ENCODE results near the gene LDLRAD3.
"Not testable (repeated sequence)": the region's sequence is repeated elsewhere in the genome, so short reads cannot be mapped to it uniquely, and the experiment has no call there.

LDLRAD3 gene, protein sequence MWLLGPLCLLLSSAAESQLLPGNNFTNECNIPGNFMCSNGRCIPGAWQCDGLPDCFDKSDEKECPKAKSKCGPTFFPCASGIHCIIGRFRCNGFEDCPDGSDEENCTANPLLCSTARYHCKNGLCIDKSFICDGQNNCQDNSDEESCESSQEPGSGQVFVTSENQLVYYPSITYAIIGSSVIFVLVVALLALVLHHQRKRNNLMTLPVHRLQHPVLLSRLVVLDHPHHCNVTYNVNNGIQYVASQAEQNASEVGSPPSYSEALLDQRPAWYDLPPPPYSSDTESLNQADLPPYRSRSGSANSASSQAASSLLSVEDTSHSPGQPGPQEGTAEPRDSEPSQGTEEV

DNA sequence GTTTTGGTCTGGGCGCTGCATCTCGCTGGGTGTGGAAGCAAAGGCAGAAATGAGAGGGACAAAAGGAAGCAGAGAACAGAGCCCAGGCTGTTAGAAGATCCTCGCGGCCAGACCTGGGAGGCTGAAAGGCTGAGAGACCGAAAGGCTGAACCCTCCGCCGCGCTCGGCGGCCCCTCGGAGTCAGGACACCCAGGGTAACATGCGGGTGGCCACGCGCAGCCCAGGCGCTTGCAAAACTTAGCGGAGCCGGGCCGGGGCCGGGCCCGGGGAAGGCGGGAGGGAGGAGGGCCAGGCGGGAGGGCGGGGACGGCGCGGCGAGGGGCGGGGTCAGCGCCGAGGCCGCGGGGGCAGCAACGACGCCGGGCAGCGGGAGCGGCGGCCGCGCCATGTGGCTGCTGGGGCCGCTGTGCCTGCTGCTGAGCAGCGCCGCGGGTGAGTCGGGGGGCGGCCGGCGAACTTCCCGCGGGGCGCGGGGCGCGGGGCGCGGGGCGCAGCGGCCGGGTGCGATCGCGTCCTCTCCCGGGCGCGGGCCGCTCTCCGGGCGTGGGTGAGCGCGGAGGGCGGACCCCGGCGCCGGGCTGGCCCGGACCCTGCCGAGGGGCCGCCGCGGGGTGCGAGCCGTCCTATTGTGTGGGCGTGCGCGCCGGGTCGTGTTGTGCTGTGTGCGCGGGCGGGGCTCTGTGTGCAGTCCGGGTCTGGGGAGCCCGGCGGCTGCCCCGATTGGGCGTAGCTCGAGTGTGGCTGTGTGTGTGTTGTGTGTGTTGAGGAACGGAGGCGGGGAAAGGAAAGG lies at the start of gene LDLRAD3:
TSS of gene LDLRAD3 (plus strand) at position 350 of the 790 bp plus-strand sequence. CDS start at position 387, 37 bp downstream.
- peak; percentile 9 to 43 (median 15) for DNase-seq (ENCODE audit: low read depth in 2 of 3, low spot score in 1 of 3)

DNA sequence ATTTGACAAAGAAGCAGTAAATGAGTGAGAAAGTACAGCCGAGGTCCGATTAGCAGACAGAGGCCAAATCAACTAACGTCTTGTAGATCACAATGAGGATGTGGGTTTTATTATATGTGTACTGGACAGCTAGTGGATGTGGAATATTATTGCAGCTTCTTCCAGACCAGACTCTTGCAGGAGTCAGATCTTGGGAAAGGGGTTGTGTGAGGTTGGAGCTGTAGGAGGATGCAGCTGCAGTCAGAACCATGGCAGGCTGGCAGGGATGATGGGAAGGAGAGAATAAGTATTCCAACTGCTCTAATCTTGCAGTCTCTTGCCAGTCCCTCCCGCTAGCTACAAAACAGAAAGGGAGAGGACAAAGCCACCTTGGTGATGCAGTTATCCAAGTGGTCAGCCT lies 46.8 kb upstream of the LDLRAD3 start:
- DNase-seq (ENCODE audit: low read depth in 2 of 3, low spot score in 1 of 3) = no peak

DNA sequence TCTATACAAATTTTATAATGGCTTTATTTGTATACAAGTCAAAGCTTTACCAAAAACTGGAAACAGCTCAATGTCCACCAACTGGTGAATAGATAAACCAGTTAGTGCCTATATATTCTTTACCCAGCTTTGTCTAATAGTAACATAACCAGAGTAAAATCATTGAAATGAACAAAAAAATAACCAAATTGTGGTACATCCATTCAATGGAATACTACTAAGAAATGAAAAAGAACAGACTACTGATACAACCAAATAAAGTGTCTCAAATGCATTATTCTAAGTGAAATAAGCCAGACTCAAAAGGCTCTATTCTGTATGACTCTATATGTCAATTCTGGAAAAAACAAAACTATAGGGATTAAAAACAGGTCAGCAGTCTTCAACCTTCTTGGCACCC lies 40.9 kb upstream of the LDLRAD3 start:
- no peak for DNase-seq (ENCODE audit: low read depth in 2 of 3, low spot score in 1 of 3)

DNA sequence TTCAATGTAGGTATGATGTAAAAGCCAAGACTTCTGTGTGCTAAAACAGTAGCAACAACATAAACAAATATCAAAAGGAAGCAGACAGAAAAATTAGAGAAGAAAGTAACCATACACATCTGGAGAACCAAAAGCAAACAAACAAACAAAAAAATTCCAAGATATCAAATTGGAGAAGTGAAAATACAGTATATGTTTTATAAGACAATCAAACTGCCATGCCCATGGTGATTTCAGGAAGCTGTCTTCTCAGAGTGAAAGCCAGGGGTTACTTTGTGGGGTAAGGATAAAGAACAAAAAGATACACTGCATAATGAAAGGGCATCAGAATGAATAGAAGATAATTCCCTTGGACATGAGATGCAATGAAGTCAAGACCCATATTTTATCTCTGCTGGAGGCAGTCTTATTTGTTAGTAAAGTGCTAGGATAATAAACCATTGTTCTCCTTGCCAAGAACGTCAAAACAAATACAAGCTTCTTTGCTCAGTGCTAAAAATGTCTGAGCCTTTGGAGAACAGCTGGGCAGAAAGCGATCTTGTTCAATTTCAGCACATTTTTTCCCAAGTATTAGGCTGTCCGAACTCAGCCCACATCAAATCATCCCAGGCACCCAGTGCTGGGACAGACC lies 38.1 kb upstream of the LDLRAD3 start:
- no peak for DNase-seq (ENCODE audit: low read depth in 2 of 3, low spot score in 1 of 3)

DNA sequence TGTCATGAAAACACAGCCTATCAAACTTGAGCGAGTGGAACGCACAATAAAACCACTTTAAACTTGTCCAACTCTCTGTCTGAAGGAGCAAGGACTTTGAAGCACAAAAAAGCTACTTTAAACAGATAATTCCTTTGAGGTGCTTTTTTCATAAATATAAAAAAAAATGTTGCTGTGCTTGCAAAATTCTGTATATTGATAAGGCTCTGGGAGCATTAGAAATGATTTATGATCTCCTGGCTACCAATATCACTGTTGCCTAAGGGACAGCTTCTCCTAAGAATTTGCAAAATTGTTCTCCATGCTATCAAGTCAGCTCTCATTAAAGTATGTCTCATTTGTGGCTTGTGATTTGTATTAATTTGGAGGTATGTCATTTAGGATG lies 37.6 kb upstream of the LDLRAD3 start:
- no peak for DNase-seq (ENCODE audit: low read depth in 2 of 3, low spot score in 1 of 3)

DNA sequence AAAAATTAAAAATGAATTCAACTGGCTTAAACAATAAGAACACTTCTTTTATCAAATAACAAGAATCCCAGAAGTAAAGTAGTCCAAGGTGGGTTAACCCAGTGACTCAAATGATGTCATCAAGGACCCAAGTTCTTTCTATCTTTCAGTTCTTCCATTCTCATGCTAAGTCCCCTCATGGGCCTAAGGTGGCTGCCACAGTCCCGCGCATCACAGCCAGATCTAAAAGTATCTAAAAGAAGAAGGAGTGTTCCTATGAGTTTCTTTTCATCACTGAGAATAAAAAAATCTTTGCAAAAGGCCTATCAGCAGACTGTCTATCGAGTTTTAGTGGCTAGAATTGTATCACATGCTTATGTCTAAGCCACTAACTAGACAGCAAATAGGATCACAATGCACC lies 37.2 kb upstream of the LDLRAD3 start:
- no peak for DNase-seq (ENCODE audit: low read depth in 2 of 3, low spot score in 1 of 3)

DNA sequence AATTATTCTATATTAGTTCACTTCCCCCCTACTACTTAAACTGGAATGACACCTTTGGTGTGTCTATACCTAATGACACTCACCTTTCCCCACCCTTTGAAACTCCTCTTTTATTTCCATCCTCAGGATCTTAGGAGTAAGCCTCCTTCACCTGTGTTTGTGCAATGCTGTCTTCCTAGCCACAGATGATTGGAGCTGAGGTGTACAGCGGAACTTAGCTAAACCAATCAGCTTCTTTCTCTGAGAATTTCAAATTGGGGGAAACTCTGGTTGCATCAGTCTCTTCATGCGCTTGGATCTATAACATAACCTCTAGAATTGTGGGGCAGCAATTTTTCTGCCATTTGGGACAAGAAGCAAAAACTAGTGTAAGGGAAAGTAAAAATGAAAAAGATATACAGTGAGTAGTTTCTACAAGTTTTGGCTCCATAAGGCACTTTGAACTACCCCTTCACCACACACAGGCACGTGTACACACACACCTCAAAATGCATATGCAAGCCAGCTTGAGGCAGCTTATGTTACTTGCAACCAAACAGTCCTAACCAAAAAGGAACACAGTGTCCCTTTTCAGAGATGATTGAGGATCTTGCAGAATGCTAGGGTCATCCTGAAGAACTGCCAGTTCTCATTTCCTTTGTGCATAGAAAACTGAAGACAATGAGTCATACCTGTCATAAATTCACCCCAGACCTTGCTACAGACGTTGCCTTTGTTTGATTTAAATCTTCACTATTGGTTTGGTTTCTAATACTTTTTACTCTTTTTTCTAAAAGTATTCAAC lies 36.0 kb upstream of the LDLRAD3 start:
- DNase-seq (ENCODE audit: low read depth in 2 of 3, low spot score in 1 of 3) = no peak

DNA sequence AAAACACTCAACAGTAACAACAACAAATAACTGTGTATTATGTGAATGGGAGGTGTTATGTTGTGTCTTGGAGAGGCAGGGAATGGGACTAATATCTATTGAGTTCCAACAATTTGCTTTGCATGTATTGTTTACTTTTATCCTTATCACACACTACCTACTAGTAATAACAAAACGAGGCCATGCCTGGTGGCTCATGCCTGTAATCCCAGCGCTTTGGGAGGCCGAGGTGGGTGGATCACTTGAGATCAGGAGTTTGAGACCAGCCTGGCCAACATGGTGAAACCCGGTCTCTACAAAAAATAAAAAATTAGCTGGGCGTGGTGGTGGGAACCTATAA lies 35.5 kb upstream of the LDLRAD3 start:
- not testable (repeated sequence) for DNase-seq (ENCODE audit: low read depth in 2 of 3, low spot score in 1 of 3)

DNA sequence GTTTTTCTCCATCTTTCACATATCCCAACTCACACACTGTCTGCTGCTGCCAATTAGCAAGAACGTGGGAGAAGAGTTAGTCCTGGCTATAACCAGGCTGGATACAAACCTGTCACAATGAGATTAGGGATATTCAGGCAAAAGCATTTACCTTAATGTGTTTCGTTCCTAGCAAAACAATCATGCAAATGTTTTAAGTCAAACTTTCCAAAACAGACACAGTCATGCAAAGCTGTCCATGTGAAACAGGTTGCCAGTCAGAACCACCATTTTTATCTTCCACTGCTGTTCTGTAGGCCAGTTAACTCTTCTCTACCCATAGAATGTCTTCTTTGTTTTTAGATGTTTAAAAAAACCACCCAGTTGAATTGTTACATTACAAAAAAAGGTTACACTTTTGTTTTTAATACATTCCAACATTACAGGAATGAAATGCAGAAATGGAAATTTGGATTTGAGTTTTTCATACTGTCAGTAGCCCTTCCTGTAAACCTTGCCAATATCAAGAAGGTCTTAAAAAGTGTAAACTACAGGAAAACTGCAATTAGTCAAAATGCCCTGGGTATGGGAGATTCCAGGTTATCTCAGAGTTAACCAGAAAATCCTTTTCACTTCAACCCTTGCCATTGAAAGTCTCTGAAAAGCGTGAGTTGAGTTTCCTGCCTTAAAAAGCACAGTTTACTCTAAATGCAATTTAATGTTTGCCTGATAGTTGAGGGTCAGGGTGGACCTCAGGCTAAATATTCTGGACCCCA lies 34.2 kb upstream of the LDLRAD3 start:
- no peak for DNase-seq (ENCODE audit: low read depth in 2 of 3, low spot score in 1 of 3)

DNA sequence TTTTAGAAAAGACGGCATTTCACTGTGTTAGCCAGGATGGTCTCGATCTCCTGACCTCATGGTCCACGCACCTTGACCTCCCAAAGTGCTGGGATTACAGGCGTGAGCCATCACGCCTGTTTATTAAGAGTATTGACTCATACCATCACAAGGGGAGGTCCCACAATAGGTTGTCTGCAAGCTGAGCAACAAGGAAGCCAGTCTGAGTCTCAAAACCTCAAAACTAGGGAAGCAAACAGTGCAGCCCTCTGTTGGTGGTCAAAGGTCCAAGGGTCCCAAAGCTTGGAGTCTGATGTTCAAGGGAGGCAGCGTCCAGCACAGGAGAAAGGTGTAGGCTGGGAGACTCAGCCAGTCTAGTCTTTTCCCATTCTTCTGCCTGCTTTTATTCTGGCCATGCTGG lies 32.8 kb upstream of the LDLRAD3 start:
- DNase-seq (ENCODE audit: low read depth in 2 of 3, low spot score in 1 of 3) = no peak

DNA sequence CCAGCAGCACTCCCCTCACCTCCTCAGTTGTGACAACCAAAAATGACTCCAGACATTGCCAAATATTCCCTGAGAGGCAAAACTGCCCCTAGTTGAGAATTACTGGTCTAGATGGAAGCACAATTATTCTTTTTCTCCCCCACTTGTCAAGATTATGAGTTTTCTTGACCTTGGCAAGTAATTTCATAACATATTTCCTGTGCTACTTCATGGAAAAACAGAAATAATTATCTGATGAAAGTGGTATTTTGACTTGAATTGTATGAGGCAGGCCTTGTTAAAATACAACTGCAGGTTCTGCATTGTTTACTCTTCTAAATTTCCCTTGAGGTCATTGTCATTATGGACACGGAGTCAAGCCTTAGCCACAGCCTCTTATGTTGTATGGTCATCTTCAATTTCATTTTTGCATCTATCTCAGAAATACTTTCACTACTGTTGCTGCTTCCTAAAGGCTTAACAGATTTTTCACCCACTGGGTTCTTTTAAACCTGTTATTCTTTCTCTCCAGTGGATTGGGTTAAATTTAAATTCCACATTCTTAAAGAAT lies 32.2 kb upstream of the LDLRAD3 start:
- no peak for DNase-seq (ENCODE audit: low read depth in 2 of 3, low spot score in 1 of 3)

DNA sequence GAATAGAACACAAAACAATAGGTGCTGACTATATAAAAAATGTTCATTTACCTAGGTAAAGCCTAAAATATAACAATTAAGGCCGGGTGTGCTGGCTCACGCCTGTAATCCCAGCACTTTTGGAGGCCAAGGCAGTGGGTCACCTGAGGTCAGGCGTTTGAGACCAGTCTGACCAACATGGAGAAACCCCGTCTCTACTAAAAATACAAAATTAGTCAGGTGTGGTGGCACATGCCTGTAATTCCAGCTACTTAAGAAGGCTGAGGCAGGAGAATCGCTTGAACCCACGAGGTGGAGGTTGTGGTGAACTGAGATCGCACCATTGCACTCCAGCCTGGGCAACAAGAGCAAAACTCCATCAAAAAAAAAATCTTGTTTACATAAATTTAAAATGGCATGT lies 31.4 kb upstream of the LDLRAD3 start:
- not testable (repeated sequence) for DNase-seq (ENCODE audit: low read depth in 2 of 3, low spot score in 1 of 3)

DNA sequence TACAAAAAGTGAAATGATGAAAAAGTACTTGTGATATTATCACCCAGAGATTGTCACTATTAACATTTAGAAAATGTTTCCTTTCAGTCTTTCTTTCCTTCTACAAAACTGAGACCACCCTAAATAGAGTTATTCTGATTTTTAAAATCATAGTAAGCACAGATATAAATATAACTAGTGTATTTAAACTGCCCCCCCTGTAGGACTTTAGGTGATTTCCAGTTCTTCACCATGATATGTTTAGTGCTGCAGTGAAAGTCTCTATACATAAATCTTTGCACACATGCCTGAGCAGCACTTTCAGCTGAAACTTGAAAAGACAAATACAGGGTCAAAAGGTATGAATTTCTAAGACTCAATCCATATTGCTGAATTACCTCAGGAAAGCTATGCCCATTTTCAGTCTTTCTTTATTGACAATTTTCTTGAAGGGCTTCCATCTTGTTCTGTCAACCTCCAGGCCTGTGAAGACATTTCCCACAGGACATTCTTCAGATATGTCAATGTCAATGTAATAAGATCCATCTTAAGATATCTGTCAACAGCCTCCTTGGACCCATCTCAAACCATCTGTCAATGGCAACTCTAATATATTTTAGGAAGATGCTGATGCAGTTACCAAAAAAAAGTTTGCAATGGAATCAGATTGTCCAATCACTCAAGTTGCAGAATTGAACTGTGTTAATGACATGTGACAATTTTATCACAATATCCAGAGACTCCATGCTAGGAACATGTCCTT lies 30.8 kb upstream of the LDLRAD3 start:
- DNase-seq (ENCODE audit: low read depth in 2 of 3, low spot score in 1 of 3) = no peak

DNA sequence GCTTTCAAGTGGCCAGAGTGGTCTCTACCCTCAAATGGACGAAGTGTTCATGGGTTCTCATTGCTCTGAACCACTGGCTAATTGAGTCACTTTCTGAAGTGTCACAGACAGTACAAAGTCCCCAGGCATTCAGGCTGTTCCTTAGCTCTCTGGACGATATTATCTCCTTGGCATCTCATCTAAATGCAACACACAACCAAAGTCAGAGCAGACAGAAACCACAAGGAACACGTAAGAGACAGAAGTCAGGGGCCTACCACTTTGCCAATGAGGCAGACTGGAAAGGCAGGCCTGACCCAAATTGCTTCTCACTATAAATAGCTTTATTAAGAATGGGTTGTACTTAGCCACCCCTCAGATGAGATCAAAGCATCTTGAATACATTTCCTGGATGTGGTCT lies 29.0 kb upstream of the LDLRAD3 start:
- no peak for DNase-seq (ENCODE audit: low read depth in 2 of 3, low spot score in 1 of 3)

DNA sequence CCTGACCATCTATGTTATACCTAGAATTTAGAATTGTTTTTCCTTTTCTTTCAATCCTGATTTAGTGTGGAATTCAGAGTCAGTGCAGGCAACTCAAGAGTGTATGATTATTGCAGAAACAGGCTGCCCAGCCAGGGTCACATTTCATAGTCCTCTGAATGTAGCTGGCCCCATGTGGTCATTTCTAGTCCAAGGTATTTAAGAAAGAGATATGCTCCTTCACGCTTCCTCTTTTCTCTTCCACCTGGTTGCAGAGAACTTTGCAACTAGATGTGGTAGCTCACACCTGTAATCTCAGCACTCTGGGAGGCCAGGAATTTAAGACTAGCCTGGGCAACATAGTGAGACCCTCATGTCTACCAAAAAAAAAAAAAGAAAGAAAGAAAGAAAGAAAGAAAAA lies 27.6 kb upstream of the LDLRAD3 start:
- no peak for DNase-seq (ENCODE audit: low read depth in 2 of 3, low spot score in 1 of 3)

DNA sequence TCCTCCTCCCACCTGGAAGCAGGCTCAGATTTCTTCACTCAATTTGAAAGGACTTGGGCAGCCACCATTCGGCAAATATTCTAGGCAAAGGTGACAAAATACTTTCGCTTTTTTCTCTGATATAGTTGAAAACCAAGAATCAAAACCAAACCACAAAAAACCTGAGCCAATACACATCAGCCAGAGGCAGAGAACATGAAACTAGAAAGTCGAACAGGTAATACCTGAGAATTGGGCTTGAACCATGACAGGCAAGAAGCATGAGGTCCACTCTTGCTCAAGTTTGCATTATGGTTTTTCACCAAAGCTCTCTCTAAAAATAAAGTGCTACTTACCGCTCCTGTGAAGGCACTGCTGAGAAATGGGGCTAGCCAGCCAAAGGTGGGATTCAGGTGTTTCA lies 26.2 kb upstream of the LDLRAD3 start:
- DNase-seq (ENCODE audit: low read depth in 2 of 3, low spot score in 1 of 3) = no peak

DNA sequence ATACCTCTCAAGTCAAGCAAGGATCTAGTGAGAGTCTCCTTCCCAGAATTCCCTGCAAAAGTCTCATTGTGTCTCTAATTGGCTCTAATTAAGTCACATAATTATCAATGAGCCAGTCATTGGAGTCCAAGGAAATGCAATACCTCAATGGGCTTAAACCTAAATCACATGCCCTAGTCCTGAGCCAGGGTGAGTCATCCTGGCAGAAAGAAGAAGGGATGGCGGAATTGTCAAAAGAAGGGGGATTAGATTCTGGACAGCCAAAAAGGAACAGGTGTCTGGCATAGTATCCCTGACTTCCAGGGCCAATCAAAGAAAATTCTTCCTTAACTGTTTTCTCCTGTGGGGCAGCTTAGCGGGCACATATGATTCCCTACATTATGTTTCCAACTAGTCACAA lies 25.1 kb upstream of the LDLRAD3 start:
- DNase-seq (ENCODE audit: low read depth in 2 of 3, low spot score in 1 of 3) = no peak

DNA sequence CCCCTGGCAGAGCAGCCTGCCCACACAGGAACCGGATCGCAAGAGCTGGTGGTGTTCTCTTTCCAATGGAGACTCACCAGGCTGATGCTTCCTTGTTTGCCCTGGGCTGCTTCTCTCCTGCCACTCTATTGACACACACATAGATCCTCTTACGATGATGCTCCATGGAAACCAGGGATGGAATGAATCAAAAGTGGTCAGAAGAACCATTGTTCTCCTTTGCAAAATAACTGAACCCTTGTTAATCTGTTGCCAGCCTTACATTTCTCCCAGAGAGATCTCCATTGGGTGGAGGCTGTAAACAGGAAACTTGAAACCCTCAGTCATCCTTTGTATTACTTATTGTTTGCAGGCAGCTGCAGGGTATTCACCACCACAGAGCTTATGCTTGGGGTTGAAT lies 24.6 kb upstream of the LDLRAD3 start:
- no peak for DNase-seq (ENCODE audit: low read depth in 2 of 3, low spot score in 1 of 3)

DNA sequence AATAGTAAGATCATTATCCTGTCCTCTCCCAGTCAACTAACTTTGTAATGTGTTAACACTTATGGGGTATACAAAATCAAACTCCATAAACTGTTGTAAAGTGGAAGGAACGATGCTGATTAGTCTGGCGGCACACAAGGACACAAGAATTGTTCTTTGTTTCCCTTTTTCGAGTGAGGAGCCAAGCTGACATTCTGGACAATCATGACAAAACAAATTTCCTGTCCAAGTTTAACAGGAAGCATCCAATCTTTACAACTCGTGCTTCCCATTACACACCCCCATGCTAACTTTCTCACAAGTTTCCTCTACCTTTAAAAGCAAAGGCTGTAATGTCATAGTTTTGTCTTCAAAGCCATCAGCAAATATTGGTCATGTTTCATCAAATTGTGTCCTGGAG lies 20.4 kb upstream of the LDLRAD3 start:
- DNase-seq (ENCODE audit: low read depth in 2 of 3, low spot score in 1 of 3) = no peak

DNA sequence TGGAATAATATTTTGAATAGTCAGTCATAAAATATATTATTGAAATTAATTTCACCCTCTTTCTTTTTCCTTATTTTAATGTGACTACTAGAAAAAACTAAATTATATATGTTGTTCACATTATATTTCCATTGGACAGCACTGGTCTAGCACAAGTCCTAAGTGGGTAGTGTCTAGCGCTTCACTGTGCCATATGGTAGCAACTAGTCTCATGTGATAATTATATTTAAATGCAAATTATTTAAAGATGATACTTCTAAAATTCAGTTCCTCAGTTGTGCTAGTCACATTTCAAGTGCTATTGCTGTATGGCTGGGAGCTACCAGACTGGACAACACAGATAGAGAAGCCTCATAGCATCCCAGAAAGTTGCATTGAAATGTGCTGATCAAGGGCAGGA lies 19.1 kb upstream of the LDLRAD3 start:
- no peak for DNase-seq (ENCODE audit: low read depth in 2 of 3, low spot score in 1 of 3)

Data from stimulated activated CD4-positive, alpha-beta T cell treated with anti-CD3 and anti-CD28 coated beads, Interleukin-12 subunit alpha, Interleukin-12 subunit beta, amount 100 ng/mL, for 48 hours (primary cell).